K562 (cell line): ENCODE results near the gene ITPRIP. TPM values are rescaled to one million over a fixed set of nuclear protein-coding genes. Genes with fewer than 3 reads are reported as not detected.

Source experiments
- CLOCK ChIP-seq: fragments of 250-450 bp; sonication (Bioruptor Pico); IDR thresholded peaks from 2 replicates; pipeline ENCODE4 v1.4.0; 2020; ENCODE audit warnings: mild to moderate bottlenecking, moderate library complexity, borderline replicate concordance
- CREB1 ChIP-seq, 2 experiments: sonication (generic) in 1 of 2; formaldehyde crosslinking in 1 of 2; IDR thresholded peaks; 2 replicates each; pipeline versions ENCODE4 v1.6.1 to v1.8.0; 2012 to 2022; ENCODE audit warnings: inconsistent platforms in 1 of 2, mild to moderate bottlenecking in 1 of 2, missing genetic modification reagents in 1 of 2, moderate library complexity in 1 of 2
- E2F3 ChIP-seq: fragments of 250-450 bp; sonication (Bioruptor Pico); IDR thresholded peaks from 2 replicates; pipeline ENCODE4 v1.4.0; 2020; ENCODE audit warnings: mild to moderate bottlenecking
- ETS1 ChIP-seq: conservative IDR thresholded peaks from 2 replicates; pipeline ENCODE4 v1.6.1; 2011; ENCODE audit warnings: low read depth, mild to moderate bottlenecking, low read length; ENCODE audit not compliant: control insufficient read depth
- MAX ChIP-seq: sonication (generic); formaldehyde crosslinking; IDR thresholded peaks from 2 replicates; pipeline ENCODE4 v1.9.0; 2022; ENCODE audit warnings: mild to moderate bottlenecking, missing genetic modification reagents
- MTA2 ChIP-seq: fragments of 450-650 bp; IDR thresholded peaks from 2 replicates; pipeline ENCODE4 v1.6.1; 2016; ENCODE audit warnings: low read depth
- NEUROD1 ChIP-seq: fragments of 150-350 bp; IDR thresholded peaks from 2 replicates; pipeline ENCODE4 v1.6.1; 2014; ENCODE audit warnings: borderline replicate concordance, low read length, low read depth; ENCODE audit not compliant: partially characterized antibody
- NFE2 ChIP-seq: IDR thresholded peaks from 2 replicates; pipeline ENCODE4 v1.6.1; 2014; ENCODE audit warnings: antibody characterized with exemption, low read depth
- PML ChIP-seq: IDR thresholded peaks from 2 replicates; pipeline ENCODE4 v1.6.1; 2012; ENCODE audit warnings: low read length, inconsistent platforms
- POLR2AphosphoS5 ChIP-seq: IDR thresholded peaks from 2 replicates; pipeline ENCODE4 v1.6.1; 2011; ENCODE audit warnings: mild to moderate bottlenecking, low read depth, low read length, moderate library complexity; ENCODE audit not compliant: control insufficient read depth, insufficient read depth
- SIX5 ChIP-seq, 2 experiments: IDR thresholded peaks; 2 replicates each; pipeline ENCODE4 v1.6.1; 2011; ENCODE audit warnings: low read length in 2 of 2, borderline replicate concordance in 1 of 2, low read depth in 1 of 2, mild to moderate bottlenecking in 1 of 2, moderate library complexity in 1 of 2; ENCODE audit not compliant: insufficient read depth in 1 of 2
- SMAD4 ChIP-seq: fragments of 250-450 bp; sonication (Bioruptor Pico); conservative IDR thresholded peaks from 2 replicates; pipeline ENCODE4 v1.8.0; 2021; ENCODE audit warnings: inconsistent platforms, mild to moderate bottlenecking, moderate library complexity
- TCF3 ChIP-seq: sonication (generic); formaldehyde crosslinking; IDR thresholded peaks from 2 replicates; pipeline ENCODE4 v1.4.0; 2020; ENCODE audit warnings: mild to moderate bottlenecking, missing genetic modification reagents
- YY1 ChIP-seq, 3 experiments: IDR thresholded peaks; 2 replicates each; pipeline ENCODE4 v1.6.1; 2011; ENCODE audit warnings: low read length in 2 of 3, mild to moderate bottlenecking in 2 of 3, moderate library complexity in 2 of 3, borderline replicate concordance in 1 of 3, control low read depth in 1 of 3, low read depth in 1 of 3; ENCODE audit not compliant: insufficient read depth in 3 of 3, insufficient replicate concordance in 2 of 3, control insufficient read depth in 1 of 3, insufficient read length in 1 of 3; ENCODE audit errors: extremely low read depth in 1 of 3
- ZNF232 ChIP-seq: sonication (generic); formaldehyde crosslinking; IDR thresholded peaks from 2 replicates; pipeline ENCODE4 v1.8.0; 2022; ENCODE audit warnings: mild to moderate bottlenecking, missing genetic modification reagents
- ZNF263 ChIP-seq: sonication (generic); formaldehyde crosslinking; IDR thresholded peaks from 2 replicates; pipeline ENCODE4 v1.8.0; 2022; ENCODE audit warnings: mild to moderate bottlenecking, missing genetic modification reagents, borderline replicate concordance
- ZNF311 ChIP-seq: fragments of 250-450 bp; sonication (Bioruptor Pico); IDR thresholded peaks from 2 replicates; pipeline ENCODE4 v1.4.0; 2020; ENCODE audit warnings: mild to moderate bottlenecking, moderate library complexity
- ZSCAN32 ChIP-seq: fragments of 450-650 bp; formaldehyde crosslinking; IDR thresholded peaks from 2 replicates; pipeline ENCODE4 v1.4.0; 2020; ENCODE audit warnings: mild to moderate bottlenecking, moderate library complexity
- polyA plus RNA-seq, 8 experiments: library from polyadenylated mRNA; depleted of rRNA in 4 of 8; stranded (reverse) in 5 of 8; unstranded in 3 of 8; fragments of >200 nt; fragmentation: Nextera tagmentation in 2 of 8; fragmentation: Illumina TruSeq in 1 of 8; extraction: Ambion mirVana in 2 of 8; extraction: Trizol in 1 of 8; gene quantifications; 2 replicates each; pipeline versions ENCODE4 v1.2.1 to v1.2.3, GENCODE V29; 2011 to 2014; ENCODE audit warnings: inconsistent platforms in 1 of 8, missing spikeins in 1 of 8
- total RNA-seq, 7 experiments: library from RNA; depleted of rRNA in 6 of 7; stranded (reverse); fragments of >200 nt in 6 of 7; fragmentation: Illumina TruSeq in 2 of 7; extraction: Trizol in 2 of 7; gene quantifications; 2 replicates each; pipeline versions ENCODE4 v1.2.1 to v1.2.3, GENCODE V29; 2011 to 2021; ENCODE audit warnings: low replicate concordance in 1 of 7

The ITPRIP gene
- total and polyA plus RNA-seq, 9 of the 15 experiments (the other 6 are each of a cell fraction or from before 2014, with no cell fraction given): 4.4 to 28.5 (median 10.9) TPM

GRCh38 chr10:104332243-104333031 is 5.8 kb downstream of the ITPRIP start (continued):
- TF ChIP-seq CLOCK (no peak), YY1 (IDR thresholded peaks at IDR 0.05; ENCODE audit: borderline replicate concordance in 1 of 3, control insufficient read depth in 1 of 3, extremely low read depth in 1 of 3, insufficient read depth in 3 of 3, insufficient read length in 1 of 3, insufficient replicate concordance in 2 of 3, low read depth in 1 of 3, low read length in 2 of 3) (peak in 1 of 3 experiments; percentile 55), ZNF263 (CRISPR knock-in tag) (peak; percentile 83), ZSCAN32 (CRISPR knock-in tag) (no peak), ETS1 (no peak), MTA2 (0 out of 2 replicates have a peak, but pooled peaks have one; percentile 10), SIX5 (IDR thresholded peaks at IDR 0.05; ENCODE audit: borderline replicate concordance in 1 of 2, insufficient read depth in 1 of 2, low read depth in 1 of 2, low read length in 2 of 2) (no peak), NEUROD1 (no peak), ZNF232 (CRISPR knock-in tag) (no peak), ZNF311 (CRISPR knock-in tag) (no peak), NFE2 (peak; percentile 25; the same call in 1 of the 2 replicates), CREB1 (IDR thresholded peaks at IDR 0.05) (peak; percentile 66; the same call in 1 of the 2 replicates), CREB1 (CRISPR knock-in tag; IDR thresholded peaks at IDR 0.05) (no peak; the same call in 1 of the 2 replicates), E2F3 (CRISPR knock-in tag) (no peak), PML (no peak), POLR2AphosphoS5 (peak; percentile 64; the same call in 1 of the 2 replicates), MAX (CRISPR knock-in tag) (no peak), SMAD4 (CRISPR knock-in tag) (no peak), TCF3 (CRISPR knock-in tag) (peak; percentile 83)
